ENCODE results near the gene HKDC1. TPM values are rescaled to one million over a fixed set of nuclear protein-coding genes. Genes with fewer than 3 reads are reported as not detected.

The HKDC1 gene
- total and polyA plus RNA-seq, 12 donors = under 0.01 to 0.67 (median 0.15) TPM; not detected in 6

DNA sequence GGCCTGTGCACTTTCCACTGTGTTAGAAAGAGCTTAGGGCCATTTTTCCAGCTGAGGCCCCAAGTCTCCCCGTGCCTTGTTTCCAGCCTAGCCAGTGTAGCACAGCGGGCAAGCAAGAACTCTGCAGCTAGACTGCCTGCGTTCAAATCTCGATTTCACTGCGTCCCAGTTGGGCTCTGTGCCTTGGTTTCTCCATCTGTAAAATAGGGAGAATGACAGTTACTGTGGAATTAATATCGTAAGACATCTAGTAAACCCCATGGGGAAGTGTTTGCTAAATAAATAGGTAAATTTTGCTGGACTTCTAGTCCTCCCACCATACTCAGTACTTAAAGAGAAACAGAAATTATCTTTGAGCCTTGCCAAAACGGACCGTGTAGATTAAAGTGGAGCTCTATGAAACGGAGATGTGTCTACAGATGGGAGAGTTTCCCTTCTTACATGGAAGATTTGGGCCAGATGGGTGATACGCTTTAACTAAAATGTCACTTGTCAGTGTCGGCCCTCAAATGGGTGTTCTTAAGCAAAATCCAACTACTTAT, 3.5 kb upstream of the HKDC1 start:
- WGBS, 4 donors = 86 to 96% (median 86%) methylated on average over 11 of the region's 11 CpGs
- TF ChIP-seq, protein P1, sequence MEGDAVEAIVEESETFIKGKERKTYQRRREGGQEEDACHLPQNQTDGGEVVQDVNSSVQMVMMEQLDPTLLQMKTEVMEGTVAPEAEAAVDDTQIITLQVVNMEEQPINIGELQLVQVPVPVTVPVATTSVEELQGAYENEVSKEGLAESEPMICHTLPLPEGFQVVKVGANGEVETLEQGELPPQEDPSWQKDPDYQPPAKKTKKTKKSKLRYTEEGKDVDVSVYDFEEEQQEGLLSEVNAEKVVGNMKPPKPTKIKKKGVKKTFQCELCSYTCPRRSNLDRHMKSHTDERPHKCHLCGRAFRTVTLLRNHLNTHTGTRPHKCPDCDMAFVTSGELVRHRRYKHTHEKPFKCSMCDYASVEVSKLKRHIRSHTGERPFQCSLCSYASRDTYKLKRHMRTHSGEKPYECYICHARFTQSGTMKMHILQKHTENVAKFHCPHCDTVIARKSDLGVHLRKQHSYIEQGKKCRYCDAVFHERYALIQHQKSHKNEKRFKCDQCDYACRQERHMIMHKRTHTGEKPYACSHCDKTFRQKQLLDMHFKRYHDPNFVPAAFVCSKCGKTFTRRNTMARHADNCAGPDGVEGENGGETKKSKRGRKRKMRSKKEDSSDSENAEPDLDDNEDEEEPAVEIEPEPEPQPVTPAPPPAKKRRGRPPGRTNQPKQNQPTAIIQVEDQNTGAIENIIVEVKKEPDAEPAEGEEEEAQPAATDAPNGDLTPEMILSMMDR (IDR thresholded peaks at IDR 0.05) = no peak
- TF ChIP-seq POLR2A (IDR thresholded peaks at IDR 0.05) = no peak

DNA sequence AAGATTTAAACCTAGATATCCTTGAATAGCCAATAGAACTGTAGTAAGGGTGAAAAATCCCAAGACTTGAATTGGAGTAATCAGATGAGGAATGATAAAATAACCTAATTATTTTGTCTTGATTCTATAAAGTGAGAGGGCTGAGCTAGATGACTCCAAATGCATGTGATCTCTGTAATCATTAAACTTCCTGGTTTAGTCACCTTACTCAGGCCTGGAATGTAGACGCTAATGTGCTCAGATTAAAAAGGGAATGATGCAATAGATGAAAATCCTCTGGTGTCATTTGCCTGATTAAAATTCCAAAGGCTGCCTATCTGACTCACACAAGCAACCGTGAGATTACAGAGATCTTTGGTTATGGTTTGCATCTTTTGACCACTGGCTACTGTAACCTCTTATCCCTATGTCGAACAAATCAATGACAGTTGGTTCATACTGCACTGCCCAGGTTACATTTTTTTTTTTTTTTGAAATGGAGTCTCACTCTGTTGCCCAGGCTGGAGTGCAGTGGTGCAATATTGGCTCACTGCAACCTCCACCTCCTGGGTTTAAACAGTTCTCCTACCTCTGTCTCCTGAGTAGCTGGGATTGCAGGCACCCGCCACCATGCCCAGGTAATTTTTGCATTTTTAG, 2.9 kb upstream of the HKDC1 start:
- WGBS, 4 donors = 74 to 86% (median 78%) methylated on average over 4 of the region's 4 CpGs
- Histone ChIP-seq H3K4me1 (replicated peaks in 1 of 2) (peaks cover 0 to 4% of the 10 kb centered on the region in 2 donors), H3K4me3 (no peak overlapping the region), H3K27ac (no peak overlapping the region), H3K9me3 (replicated peaks in 1 of 3) (no peaks in the 10 kb centered on the region), H3K27me3 (peaks cover 9% of the 10 kb centered on the region), H3K36me3 (replicated peaks in 1 of 2) (no peaks in the 10 kb centered on the region)
- TF ChIP-seq, protein P1 (IDR thresholded peaks at IDR 0.05) = no peak
- TF ChIP-seq POLR2A (IDR thresholded peaks at IDR 0.05) = no peak
- intact Hi-C loops (cut with DNase I) = no loop called here
- DNase-seq = no peak

More for the DNA sequence above, 3.5 kb upstream of the HKDC1 start:
- no peak for DNase-seq
- H3K27me3 ChIP-seq = peaks cover 9% of the 10 kb centered on the region
- H3K36me3 ChIP-seq (replicated peaks in 1 of 2) = no peaks in the 10 kb centered on the region
- peaks cover 0 to 4% of the 10 kb centered on the region in 2 donors for H3K4me1 ChIP-seq (replicated peaks in 1 of 2)
- intact Hi-C loops (cut with DNase I) = no loop called here
- no peak overlapping the region for H3K27ac ChIP-seq
- no peaks in the 10 kb centered on the region for H3K9me3 ChIP-seq (replicated peaks in 1 of 3)
- no peak overlapping the region for H3K4me3 ChIP-seq

GRCh38 chr10:69218831-69219230, 1.3 kb upstream of the HKDC1 start:
- Histone ChIP-seq H3K9me3 (replicated peaks in 1 of 3) (no peaks in the 10 kb centered on the region), H3K4me1 (replicated peaks in 1 of 2) (peaks cover 0 to 4% of the 10 kb centered on the region in 2 donors), H3K36me3 (replicated peaks in 1 of 2) (no peaks in the 10 kb centered on the region), H3K27ac (no peak overlapping the region), H3K4me3 (no peak overlapping the region), H3K27me3 (peaks cover 9% of the 10 kb centered on the region)
- no peak for DNase-seq
- 89 to 92% (median 90%) methylated on average over 6 of the region's 6 CpGs for WGBS, 4 donors
- intact Hi-C loops (cut with DNase I) = no loop called here
- TF ChIP-seq POLR2A (IDR thresholded peaks at IDR 0.05) = no peak

- Histone ChIP-seq H3K4me3 (no peak overlapping the region), H3K27ac (no peak overlapping the region), H3K9me3 (replicated peaks in 1 of 3) (no peaks in the 10 kb centered on the region), H3K36me3 (replicated peaks in 1 of 2) (no peaks in the 10 kb centered on the region), H3K4me1 (replicated peaks in 1 of 2) (peaks cover 0 to 4% of the 10 kb centered on the region in 2 donors), H3K27me3 (peaks cover 9% of the 10 kb centered on the region)
- DNase-seq = no peak
- 78 to 82% (median 79%) methylated on average over 9 of the region's 9 CpGs for WGBS, 4 donors
- intact Hi-C loops (cut with DNase I) = no loop called here
- no peak for TF ChIP-seq POLR2A (IDR thresholded peaks at IDR 0.05)
- TF ChIP-seq, protein P1 (IDR thresholded peaks at IDR 0.05) = no peak
These were observed 375 bp downstream of the HKDC1 start for GRCh38 chr10:69220507-69220906.
